Measurements from ENCODE around the gene FOXD1. TPM values are rescaled to one million over a fixed set of nuclear protein-coding genes. Genes with fewer than 3 reads are reported as not detected.

FOXD1 gene
- 0.74 and 4.2 TPM in 2 replicates for total RNA-seq (ENCODE audit: low replicate concordance)

GRCh38 chr5:73448463-73449136, at the start of gene FOXD1:
Gene FOXD1 (minus strand): TSS chr5:73448777. CDS start chr5:73448362, 415 bp downstream.
- peak; percentile 13 for TF ChIP-seq CTCF (IDR thresholded peaks at IDR 0.05; ENCODE audit: insufficient read depth, low read length)
- peak within 1 kb of the TSS; percentile 78 for H3K4me3 ChIP-seq (ENCODE audit: low read depth, low read length)
- peak; percentile 94 for DNase-seq (ENCODE audit: low read depth)

GRCh38 chr5:73497497-73498056, 49.0 kb upstream of the FOXD1 start:
- peak overlapping the region; percentile 84 for H3K4me3 ChIP-seq (ENCODE audit: low read depth, low read length)
- TF ChIP-seq CTCF (IDR thresholded peaks at IDR 0.05; ENCODE audit: insufficient read depth, low read length), result no peak
- DNase-seq (ENCODE audit: low read depth), result no peak

GRCh38 chr5:73496984-73497457, 48.4 kb upstream of the FOXD1 start:
- peak; percentile 35 for TF ChIP-seq CTCF (IDR thresholded peaks at IDR 0.05; ENCODE audit: insufficient read depth, low read length)
- no peak overlapping the region for H3K4me3 ChIP-seq (ENCODE audit: low read depth, low read length)

GRCh38 chr5:73495772-73496335, 47.3 kb upstream of the FOXD1 start:
- H3K4me3 ChIP-seq (ENCODE audit: low read depth, low read length), result no peak overlapping the region
- no peak for TF ChIP-seq CTCF (IDR thresholded peaks at IDR 0.05; ENCODE audit: insufficient read depth, low read length)
- no peak for DNase-seq (ENCODE audit: low read depth)

More at GRCh38 chr5:73496984-73497457, 48.4 kb upstream of the FOXD1 start:
- DNase-seq (ENCODE audit: low read depth), result peak; percentile 76

- peak; percentile 51 for DNase-seq (ENCODE audit: low read depth)
- H3K4me3 ChIP-seq (ENCODE audit: low read depth, low read length), result no peak overlapping the region
- no peak for TF ChIP-seq CTCF (IDR thresholded peaks at IDR 0.05; ENCODE audit: insufficient read depth, low read length)
These were observed 46.1 kb upstream of the FOXD1 start for GRCh38 chr5:73494721-73495120.

GRCh38 chr5:73493421-73493820, 44.8 kb upstream of the FOXD1 start:
- no peak for DNase-seq (ENCODE audit: low read depth)
- no peak overlapping the region for H3K4me3 ChIP-seq (ENCODE audit: low read depth, low read length)
- TF ChIP-seq CTCF (IDR thresholded peaks at IDR 0.05; ENCODE audit: insufficient read depth, low read length), result no peak
